WI38 (cell line): ENCODE measurements around the gene MEIS2.

Source experiments
- H3K4me3 ChIP-seq: 2 replicates; pipeline ENCODE4 v1.5.1; 2011; ENCODE audit warnings: low read depth, mild to moderate bottlenecking, control low read depth, low read length
- CTCF ChIP-seq: IDR thresholded peaks from 2 replicates; pipeline ENCODE4 v1.5.1; 2012; ENCODE audit warnings: low read depth, mild to moderate bottlenecking, control low read depth, low read length

Gene MEIS2

GRCh38 chr15:37094333-37094914 is 5.9 kb downstream of the MEIS2 start:
- TF ChIP-seq CTCF: no peak
- H3K4me3 ChIP-seq: no peak overlapping the region

GRCh38 chr15:37093480-37094332 is 6.6 kb downstream of the MEIS2 start:
- no peak overlapping the region for H3K4me3 ChIP-seq

GRCh38 chr15:37090543-37091175 is 9.7 kb downstream of the MEIS2 start:
- H3K4me3 ChIP-seq: no peak overlapping the region
- no peak for TF ChIP-seq CTCF

More at GRCh38 chr15:37093480-37094332, 6.6 kb downstream of the MEIS2 start:
- TF ChIP-seq CTCF: no peak

GRCh38 chr15:37088436-37088835 is 11.9 kb downstream of the MEIS2 start:
- no peak for TF ChIP-seq CTCF
- no peak overlapping the region for H3K4me3 ChIP-seq

GRCh38 chr15:37087131-37087588 is 13.2 kb downstream of the MEIS2 start:
- no peak overlapping the region for H3K4me3 ChIP-seq

GRCh38 chr15:37086521-37086920 is 13.8 kb downstream of the MEIS2 start:
- H3K4me3 ChIP-seq: no peak overlapping the region
- TF ChIP-seq CTCF: no peak

More at GRCh38 chr15:37087131-37087588, 13.2 kb downstream of the MEIS2 start:
- TF ChIP-seq CTCF: no peak
